Upper lobe of right lung (tissue), 1 donor: ENCODE results near the gene PRKAR1B. TPM values are rescaled to one million over a fixed set of nuclear protein-coding genes. Genes with fewer than 3 reads are reported as not detected.
A peak's percentile ranks its signal among the peaks of the same experiment; 100 is the strongest.
"Not testable (repeated sequence)": the region's sequence is repeated elsewhere in the genome, so short reads cannot be mapped to it uniquely, and the experiment has no call there.

ENCODE experiments used
- ATAC-seq: fragments of 200-7000 bp; cut with Tn5 transposase; one replicate; pipeline ENCODE4 v1.9.1; 2020; ENCODE audit warnings: mild to moderate bottlenecking, moderate library complexity
- DNase-seq: peaks from one replicate; pipeline ENCODE4 v3.0.0-alpha.2; 2020
- H3K27ac ChIP-seq: fragments of 200-600 bp; one replicate; pipeline ENCODE4 v1.8.0; 2022
- H3K27me3 ChIP-seq: fragments of 200-600 bp; one replicate; pipeline ENCODE4 v1.8.0; 2022; ENCODE audit warnings: mild to moderate bottlenecking
- H3K36me3 ChIP-seq: fragments of 200-600 bp; one replicate; pipeline ENCODE4 v1.8.0; 2022
- H3K4me1 ChIP-seq: fragments of 200-600 bp; one replicate; pipeline ENCODE4 v1.8.0; 2022
- H3K4me3 ChIP-seq: fragments of 200-600 bp; one replicate; pipeline ENCODE4 v1.8.0; 2022; ENCODE audit warnings: mild to moderate bottlenecking
- H3K9me3 ChIP-seq: fragments of 200-600 bp; one replicate; pipeline ENCODE4 v1.8.0; 2022
- CTCF ChIP-seq: fragments of 200-600 bp; IDR thresholded peaks from one replicate; pipeline ENCODE4 v1.8.0; 2022; ENCODE audit warnings: antibody characterized with exemption
- intact Hi-C: fragments of 100-400 bp; cut with DNase I; formaldehyde crosslinking; loops from one replicate; pipeline ENCODE4 v1.11.0; 2022
- total RNA-seq: library from RNA; stranded (reverse); fragmentation: NEBNext Ultra II Directional; extraction: Animal tissue kit (Norgen Biotek cat#: 25700); gene quantifications from one replicate; pipeline ENCODE4 v1.2.1, GENCODE V29; 2021
- donor health status: DM: no; HTN: yes; CAD: no; lungs with severe emphysema.

Gene PRKAR1B
- total RNA-seq, 1 donor from 2014 or later, result 25.7 TPM

- Histone ChIP-seq H3K4me3 (no peak overlapping the region), H3K27ac (no peak overlapping the region), H3K27me3 (no peaks in the 10 kb centered on the region), H3K9me3 (no peaks in the 10 kb centered on the region), H3K4me1 (peaks cover 28% of the 10 kb centered on the region), H3K36me3 (no peaks in the 10 kb centered on the region)
- no peak for TF ChIP-seq CTCF
- intact Hi-C loops, result no loop called here
- ATAC-seq (no peak), DNase-seq (no peak)
Measured at GRCh38 chr7:664402-664775, 62.7 kb downstream of the PRKAR1B start.

- Histone ChIP-seq H3K4me3 (no peak overlapping the region), H3K9me3 (no peaks in the 10 kb centered on the region), H3K27ac (no peak overlapping the region), H3K36me3 (no peaks in the 10 kb centered on the region), H3K27me3 (no peaks in the 10 kb centered on the region), H3K4me1 (peaks cover 23% of the 10 kb centered on the region)
- ATAC-seq (no peak), DNase-seq (no peak)
- TF ChIP-seq CTCF, result no peak
- intact Hi-C loops, result no loop called here
Measured at GRCh38 chr7:662576-662975, 64.5 kb downstream of the PRKAR1B start.

- Histone ChIP-seq H3K4me3 (no peak overlapping the region), H3K27ac (no peak overlapping the region), H3K36me3 (no peaks in the 10 kb centered on the region), H3K27me3 (no peaks in the 10 kb centered on the region), H3K4me1 (peaks cover 19% of the 10 kb centered on the region), H3K9me3 (no peaks in the 10 kb centered on the region)
- DNase-seq, result no peak
- TF ChIP-seq CTCF, result no peak
- intact Hi-C loops, result no loop called here
- no peak for ATAC-seq
Measured at GRCh38 chr7:659996-660395, 67.1 kb downstream of the PRKAR1B start.

GRCh38 chr7:659306-659847, 67.7 kb downstream of the PRKAR1B start:
- DNase-seq (no peak), ATAC-seq (no peak)
- H3K9me3 ChIP-seq, result no peaks in the 10 kb centered on the region
- H3K27ac ChIP-seq, result no peak overlapping the region
- H3K4me3 ChIP-seq, result no peak overlapping the region
- H3K36me3 ChIP-seq, result no peaks in the 10 kb centered on the region
- no peak for TF ChIP-seq CTCF
- no peaks in the 10 kb centered on the region for H3K27me3 ChIP-seq
- H3K4me1 ChIP-seq, result peaks cover 13% of the 10 kb centered on the region
- intact Hi-C loops, result no loop called here

GRCh38 chr7:657565-658119, 69.4 kb downstream of the PRKAR1B start:
- ATAC-seq, result no peak
- no peaks in the 10 kb centered on the region for H3K27me3 ChIP-seq
- TF ChIP-seq CTCF, result no peak
- no peak overlapping the region for H3K4me3 ChIP-seq
- H3K4me1 ChIP-seq, result no peaks in the 10 kb centered on the region
- H3K27ac ChIP-seq, result peak overlapping the region; percentile 26
- intact Hi-C loops, result no loop called here
- DNase-seq, result no peak
- no peaks in the 10 kb centered on the region for H3K36me3 ChIP-seq
- no peaks in the 10 kb centered on the region for H3K9me3 ChIP-seq

GRCh38 chr7:657010-657409, 70.1 kb downstream of the PRKAR1B start:
- H3K9me3 ChIP-seq, H3K27ac ChIP-seq, H3K4me1 ChIP-seq, intact Hi-C loops, H3K36me3 ChIP-seq, ATAC-seq, H3K4me3 ChIP-seq, H3K27me3 ChIP-seq, DNase-seq: not testable (repeated sequence)
